ENCODE data around the gene NUP93. TPM values are rescaled to one million over a fixed set of nuclear protein-coding genes. Genes with fewer than 3 reads are reported as not detected.

NUP93 gene
- total RNA-seq, 2 experiments from 2014 or later, result 45.6 to 47.2 TPM

GRCh38 chr16:56852401-56852730 lies 122.4 kb downstream of the NUP93 start:
- CTCF ChIA-PET, result no interaction called here
- DNase-seq (no peak), ATAC-seq (ENCODE audit: poor library complexity) (no peak)
- TF ChIP-seq CTCF (IDR thresholded peaks at IDR 0.05), result no peak
- H3K27ac Mint-ChIP-seq, result no peak overlapping the region
- H3K4me1 Mint-ChIP-seq (ENCODE audit: low read depth), result peaks cover 8% of the 10 kb centered on the region
- intact Hi-C loops (cut with DNase I, micrococcal nuclease), result no loop called here
- H3K27me3 Mint-ChIP-seq, result no peaks in the 10 kb centered on the region
- Histone ChIP-seq H3K36me3 (ENCODE audit: insufficient read depth, low read length) (no peaks in the 10 kb centered on the region), H3K4me1 (ENCODE audit: insufficient read depth, low read length) (peaks cover 12% of the 10 kb centered on the region), H3K27me3 (ENCODE audit: control insufficient read depth in 1 of 2, insufficient read depth in 2 of 2, low read length in 2 of 2) (no peaks in the 10 kb centered on the region), H3K9me3 (ENCODE audit: control insufficient read depth in 1 of 2, insufficient read depth in 1 of 2, low read length in 2 of 2) (peaks cover 0 to 3% of the 10 kb centered on the region in 2 experiments), H3K27ac (ENCODE audit: low read depth in 1 of 2, low read length in 2 of 2) (no peak overlapping the region), H3K4me3 (ENCODE audit: low read length) (no peak overlapping the region)
- POLR2A ChIA-PET, result no interaction called here
- no peaks in the 10 kb centered on the region for H3K9me3 Mint-ChIP-seq
- no peak overlapping the region for H3K4me3 Mint-ChIP-seq
- no peaks in the 10 kb centered on the region for H3K36me3 Mint-ChIP-seq (ENCODE audit: low read depth)

GRCh38 chr16:56852968-56853367 lies 123.0 kb downstream of the NUP93 start:
- Histone ChIP-seq H3K27me3 (ENCODE audit: control insufficient read depth in 1 of 2, insufficient read depth in 2 of 2, low read length in 2 of 2) (no peaks in the 10 kb centered on the region), H3K9me3 (ENCODE audit: control insufficient read depth in 1 of 2, insufficient read depth in 1 of 2, low read length in 2 of 2) (peaks cover 0 to 2% of the 10 kb centered on the region in 2 experiments), H3K4me1 (ENCODE audit: insufficient read depth, low read length) (peaks cover 13% of the 10 kb centered on the region), H3K36me3 (ENCODE audit: insufficient read depth, low read length) (no peaks in the 10 kb centered on the region), H3K27ac (ENCODE audit: low read depth in 1 of 2, low read length in 2 of 2) (no peak overlapping the region), H3K4me3 (ENCODE audit: low read length) (no peak overlapping the region)
- H3K9me3 Mint-ChIP-seq, result no peaks in the 10 kb centered on the region
- ATAC-seq (ENCODE audit: poor library complexity), result no peak
- intact Hi-C loops (cut with DNase I, micrococcal nuclease), result no loop called here
- no peak for TF ChIP-seq CTCF (IDR thresholded peaks at IDR 0.05)
- no peak overlapping the region for H3K4me3 Mint-ChIP-seq
- no peak overlapping the region for H3K27ac Mint-ChIP-seq
- ChIA-PET CTCF (no interaction called here), POLR2A (no interaction called here)
- no peaks in the 10 kb centered on the region for H3K36me3 Mint-ChIP-seq (ENCODE audit: low read depth)
- H3K27me3 Mint-ChIP-seq, result no peaks in the 10 kb centered on the region
- no peak for DNase-seq
- peaks cover 2% of the 10 kb centered on the region for H3K4me1 Mint-ChIP-seq (ENCODE audit: low read depth)

GRCh38 chr16:56855201-56855600 lies 125.3 kb downstream of the NUP93 start:
- Mint-ChIP-seq H3K9me3 (no peaks in the 10 kb centered on the region), H3K27me3 (no peaks in the 10 kb centered on the region), H3K27ac (no peak overlapping the region), H3K4me1 (ENCODE audit: low read depth) (peaks cover 7% of the 10 kb centered on the region), H3K36me3 (ENCODE audit: low read depth) (no peaks in the 10 kb centered on the region), H3K4me3 (no peak overlapping the region)
- POLR2A ChIA-PET, result no interaction called here
- TF ChIP-seq CTCF (IDR thresholded peaks at IDR 0.05), result no peak
- Histone ChIP-seq H3K4me3 (ENCODE audit: low read length) (no peak overlapping the region), H3K9me3 (ENCODE audit: control insufficient read depth in 1 of 2, insufficient read depth in 1 of 2, low read length in 2 of 2) (no peaks in the 10 kb centered on the region), H3K4me1 (ENCODE audit: insufficient read depth, low read length) (peaks cover 26% of the 10 kb centered on the region), H3K36me3 (ENCODE audit: insufficient read depth, low read length) (no peaks in the 10 kb centered on the region), H3K27me3 (ENCODE audit: control insufficient read depth in 1 of 2, insufficient read depth in 2 of 2, low read length in 2 of 2) (no peaks in the 10 kb centered on the region), H3K27ac (ENCODE audit: low read depth in 1 of 2, low read length in 2 of 2) (no peak overlapping the region)
- no peak for ATAC-seq (ENCODE audit: poor library complexity)
- intact Hi-C loops (cut with DNase I, micrococcal nuclease), result no loop called here
- CTCF ChIA-PET, result no interaction called here
- DNase-seq, result no peak

Data from CD4-positive, alpha-beta T cell (primary cell).